Heart right ventricle (tissue), 16 donors: Measurements from ENCODE around the gene KRT13. TPM values are rescaled to one million over a fixed set of nuclear protein-coding genes. Genes with fewer than 3 reads are reported as not detected.

Source experiments
- ATAC-seq, 8 donors: fragments of 200-7000 bp; cut with Tn5 transposase; one replicate each; pipeline ENCODE4 v1.9.1; 2020; ENCODE audit warnings: mild to moderate bottlenecking in 8 of 8, moderate library complexity in 8 of 8, moderate number of reproducible peaks in 1 of 8
- DNase-seq, 2 donors: peaks; one replicate each; pipeline ENCODE4 v3.0.0-alpha.2; 2020
- H3K27ac ChIP-seq, 10 donors: fragments of 200-600 bp; sonication (generic) in 2 of 10; one replicate each; pipeline versions ENCODE4 v1.5.0 to v1.8.0; 2020 to 2022; ENCODE audit warnings: mild to moderate bottlenecking in 3 of 10
- H3K27me3 ChIP-seq, 7 donors: fragments of 200-600 bp; one replicate each; pipeline ENCODE4 v1.8.0; 2021 to 2022; ENCODE audit warnings: mild to moderate bottlenecking in 2 of 7
- H3K36me3 ChIP-seq, 9 donors: fragments of 200-600 bp; sonication (generic) in 1 of 9; one replicate each; pipeline versions ENCODE4 v1.5.0 to v1.8.0; 2020 to 2022; ENCODE audit warnings: mild to moderate bottlenecking in 2 of 9
- H3K4me1 ChIP-seq, 9 donors: fragments of 200-600 bp; sonication (generic) in 1 of 9; one replicate each; pipeline versions ENCODE4 v1.5.0 to v1.8.0; 2020 to 2022; ENCODE audit warnings: mild to moderate bottlenecking in 4 of 9
- H3K4me3 ChIP-seq, 10 donors: fragments of 200-600 bp; sonication (generic) in 2 of 10; one replicate each; pipeline versions ENCODE4 v1.5.0 to v1.8.0; 2020 to 2022; ENCODE audit warnings: mild to moderate bottlenecking in 7 of 10, moderate library complexity in 2 of 10
- H3K9me3 ChIP-seq, 11 donors: fragments of 200-600 bp in 10 of 11; sonication (generic) in 2 of 11; one replicate each; pipeline versions ENCODE4 v1.5.0 to v1.8.0; 2013 to 2022; ENCODE audit warnings: mild to moderate bottlenecking in 2 of 11, control low read depth in 1 of 11, moderate library complexity in 1 of 11
- CTCF ChIP-seq, 9 donors: fragments of 200-600 bp; sonication (generic) in 2 of 9; IDR thresholded peaks; one replicate each; pipeline versions ENCODE4 v1.5.0 to v1.8.0; 2021 to 2022; ENCODE audit warnings: antibody characterized with exemption in 9 of 9, mild to moderate bottlenecking in 5 of 9, moderate library complexity in 1 of 9
- WGBS, 2 donors: extraction: QIAGEN DNeasy Blood & Tissue Kit; methylation state at CpG; one replicate each; pipeline ENCODE4 v1.1.7; 2013; ENCODE audit warnings: inconsistent platforms in 1 of 2; 5-methylcytosine and 5-hydroxymethylcytosine counted together
- intact Hi-C, 10 donors: fragments of 100-400 bp; cut with DNase I; formaldehyde crosslinking; loops; one replicate each; pipeline versions ENCODE4 v1.11.1 to v1.14.2; 2022
- polyA plus RNA-seq, 2 donors: library from polyadenylated mRNA; stranded (reverse); fragments of 200-250 nt; gene quantifications; one replicate each; pipeline ENCODE4 v1.2.3, GENCODE V29; 2013
- total RNA-seq, 10 donors: library from RNA; stranded (reverse); fragmentation: NEBNext Ultra II Directional in 3 of 10; extraction: Animal tissue kit (Norgen Biotek cat#: 25700) in 3 of 10; gene quantifications; one replicate each; pipeline versions ENCODE4 v1.2.1 to v1.2.4, GENCODE V29; 2021 to 2023
- donor health status: Arrhythmogenic right ventricular cardiomyopathy.
- donor health status: ischemic (EF 13 %, LVEDD 7.1; RV severe dilation, severe dysfunction).
- donor health status: healthy with polysubstance abuse.
- donor health status: DM: no; HTN: yes; CAD: no.
- donor health status: DM: no; HTN: no; CAD: no.
- donor health status: ischemic (EF 25% LVEDD 6.9; RV normal size, moderate dysfunction).
- donor health status: ischemic (EF 25% LVEDD 5.7; RV mildly dilated, moderate dysfunction).
- donor health status: healthy.
- donor health status: DM: yes; HTN: yes; CAD: no.
- donor health status: Ischemic cardiomyopathy.
- donor health status: ischemic (EF 35%, LVEDD 5.7; RV mildly dilated, moderate dysfunction).
- donor health status: nonischemic (EF 11% LVEDD 7.7; RV severe dilation, severe dysfunction).
- donor health status: DM: yes; HTN: yes; CAD: no.
- donor health status: PGD.
- donor health status: ischemic (EF 29% LVEDD 5.4; RV normal size, mild dysfunction).
- donor health status: nonischemic (EF 23%, LVEDD 6.1; RV moderate dilation, normal function).

KRT13 gene
- total and polyA plus RNA-seq, 12 donors, result 6.7 TPM; not detected in 11

GRCh38 chr17:41512546-41513167, 7.2 kb upstream of the KRT13 start:
- Histone ChIP-seq H3K27me3 (peaks cover 0 to 57% (median 31%) of the 10 kb centered on the region in 7 donors), H3K27ac (no peak overlapping the region), H3K4me3 (no peak overlapping the region), H3K4me1 (peaks cover 0 to 9% (median 0%) of the 10 kb centered on the region in 9 donors), H3K36me3 (no peaks in the 10 kb centered on the region), H3K9me3 (no peaks in the 10 kb centered on the region)
- DNase-seq (no peak), ATAC-seq (no peak)
- intact Hi-C loops, result no loop called here
- no peak for TF ChIP-seq CTCF (IDR thresholded peaks at IDR 0.05)
- WGBS, 2 donors, result 55 to 57% methylated on average over 7 of the region's 7 CpGs

- DNase-seq (no peak), ATAC-seq (no peak)
- intact Hi-C loops, result no loop called here
- peaks cover 0 to 9% (median 0%) of the 10 kb centered on the region in 9 donors for H3K4me1 ChIP-seq
- no peak overlapping the region for H3K4me3 ChIP-seq
- H3K27ac ChIP-seq, result no peak overlapping the region
- 74 to 76% methylated on average over 10 of the region's 10 CpGs for WGBS, 2 donors
- peaks cover 0 to 50% (median 31%) of the 10 kb centered on the region in 7 donors for H3K27me3 ChIP-seq
- H3K36me3 ChIP-seq, result no peaks in the 10 kb centered on the region
- H3K9me3 ChIP-seq, result no peaks in the 10 kb centered on the region
- no peak for TF ChIP-seq CTCF (IDR thresholded peaks at IDR 0.05)
Observed at GRCh38 chr17:41511716-41512115, 6.3 kb upstream of the KRT13 start.

- H3K9me3 ChIP-seq, result no peaks in the 10 kb centered on the region
- no peak overlapping the region for H3K4me3 ChIP-seq
- H3K27ac ChIP-seq, result no peak overlapping the region
- peaks cover 0 to 47% (median 29%) of the 10 kb centered on the region in 7 donors for H3K27me3 ChIP-seq
- H3K4me1 ChIP-seq, result peaks cover 0 to 9% (median 0%) of the 10 kb centered on the region in 9 donors
- no peak for TF ChIP-seq CTCF (IDR thresholded peaks at IDR 0.05)
- DNase-seq (no peak), ATAC-seq (no peak)
- no peaks in the 10 kb centered on the region for H3K36me3 ChIP-seq
- intact Hi-C loops, result no loop called here
- 53% methylated on average over 4 of the region's 4 CpGs for WGBS, 2 donors
Observed at GRCh38 chr17:41511116-41511515, 5.7 kb upstream of the KRT13 start.

GRCh38 chr17:41510251-41511065, 5.0 kb upstream of the KRT13 start:
- DNase-seq (no peak), ATAC-seq (no peak)
- H3K9me3 ChIP-seq, result no peaks in the 10 kb centered on the region
- H3K4me3 ChIP-seq, result no peak overlapping the region
- no peaks in the 10 kb centered on the region for H3K36me3 ChIP-seq
- H3K27ac ChIP-seq, result no peak overlapping the region
- H3K4me1 ChIP-seq, result peaks cover 0 to 9% (median 0%) of the 10 kb centered on the region in 9 donors
- H3K27me3 ChIP-seq, result peaks cover 0 to 44% (median 27%) of the 10 kb centered on the region in 7 donors
- intact Hi-C loops, result no loop called here
- WGBS, 2 donors, result 82% methylated on average over 7 of the region's 7 CpGs
- TF ChIP-seq CTCF (IDR thresholded peaks at IDR 0.05), result no peak
